Naive thymus-derived CD8-positive, alpha-beta T cell (primary cell): ENCODE data around the gene TMOD2. TPM values are rescaled to one million over a fixed set of nuclear protein-coding genes. Genes with fewer than 3 reads are reported as not detected.
A peak's percentile ranks its signal among the peaks of the same experiment; 100 is the strongest.

Source experiments
- ATAC-seq, 2 donors: fragments of 150-1000 bp; cut with Tn5 transposase in 1 of 2; sonication (Bioruptor Pico), chemical (Tn5 transposase) in 1 of 2; 1 replicate in 1 of 2; 2 replicates in 1 of 2; pipeline ENCODE4 v1.10.0; 2021; ENCODE audit warnings: mild to moderate bottlenecking in 2 of 2, moderate library complexity in 2 of 2
- POLR2A ChIA-PET: fragments of 350-600 bp; sonication (Branson Sonifier 250); formaldehyde crosslinking; loops from one replicate; lab custom pipeline; 2021; ENCODE audit warnings: antibody characterized with exemption; lab: Charles Lee
- DNase-seq, 10 donors: peaks; one replicate each; pipeline versions ENCODE4 v3.0.0 to v3.0.0-alpha.2; 2020 to 2022
- H3K27ac Mint-ChIP-seq, 10 donors: one replicate each; pipeline ENCODE4 v1.8.0; 2020 to 2022; ENCODE audit warnings: mild to moderate bottlenecking in 10 of 10, mixed read lengths in 10 of 10, moderate library complexity in 4 of 10, inconsistent platforms in 1 of 10
- H3K27me3 Mint-ChIP-seq, 5 donors: one replicate each; pipeline ENCODE4 v1.8.0; 2021 to 2022; ENCODE audit warnings: mixed read lengths in 5 of 5
- H3K36me3 Mint-ChIP-seq, 3 donors: one replicate each; pipeline ENCODE4 v1.8.0; 2020 to 2022; ENCODE audit warnings: mixed read lengths in 3 of 3, mild to moderate bottlenecking in 2 of 3, inconsistent platforms in 1 of 3
- H3K4me1 Mint-ChIP-seq, 4 donors: one replicate each; pipeline ENCODE4 v1.8.0; 2021 to 2022; ENCODE audit warnings: mixed read lengths in 4 of 4
- H3K4me3 Mint-ChIP-seq, 10 donors: one replicate each; pipeline ENCODE4 v1.8.0; 2020 to 2022; ENCODE audit warnings: mild to moderate bottlenecking in 10 of 10, mixed read lengths in 10 of 10, moderate library complexity in 6 of 10, inconsistent platforms in 1 of 10
- H3K9me3 Mint-ChIP-seq, 9 donors: one replicate each; pipeline ENCODE4 v1.8.0; 2020 to 2022; ENCODE audit warnings: mixed read lengths in 9 of 9, mild to moderate bottlenecking in 3 of 9, inconsistent platforms in 1 of 9, moderate library complexity in 1 of 9
- polyA plus RNA-seq, 3 donors: library from polyadenylated mRNA; unstranded; fragments of 300-500 nt; fragmentation: Illumina TruSeq; gene quantifications; one replicate each; pipeline ENCODE4 v1.2.3, GENCODE V29; 2021
- total RNA-seq, 8 experiments: library from RNA in 2 of 8; stranded (reverse) in 2 of 8; gene quantifications; one replicate each; pipeline ENCODE4 v1.2.3 and lab custom pipeline; 2021 to 2026

The TMOD2 gene
- total and polyA plus RNA-seq, 5 experiments from 2014 or later: 2.9 to 21.0 (median 4.4) TPM

GRCh38 chr15:51721199-51721960, 30.0 kb upstream of the TMOD2 start:
- DNase-seq (no peak), ATAC-seq (no peak)
- H3K4me1 Mint-ChIP-seq: peaks cover 13 to 40% (median 28%) of the 10 kb centered on the region in 4 donors
- no peaks in the 10 kb centered on the region for H3K27me3 Mint-ChIP-seq
- H3K36me3 Mint-ChIP-seq: peaks cover 0 to 41% (median 23%) of the 10 kb centered on the region in 3 donors
- H3K9me3 Mint-ChIP-seq: no peaks in the 10 kb centered on the region
- H3K4me3 Mint-ChIP-seq: no peak overlapping the region
- POLR2A ChIA-PET: no interaction called here
- H3K27ac Mint-ChIP-seq: peak overlapping the region in 4 of 10 donors; percentile 14 to 39 (median 16)

DNA sequence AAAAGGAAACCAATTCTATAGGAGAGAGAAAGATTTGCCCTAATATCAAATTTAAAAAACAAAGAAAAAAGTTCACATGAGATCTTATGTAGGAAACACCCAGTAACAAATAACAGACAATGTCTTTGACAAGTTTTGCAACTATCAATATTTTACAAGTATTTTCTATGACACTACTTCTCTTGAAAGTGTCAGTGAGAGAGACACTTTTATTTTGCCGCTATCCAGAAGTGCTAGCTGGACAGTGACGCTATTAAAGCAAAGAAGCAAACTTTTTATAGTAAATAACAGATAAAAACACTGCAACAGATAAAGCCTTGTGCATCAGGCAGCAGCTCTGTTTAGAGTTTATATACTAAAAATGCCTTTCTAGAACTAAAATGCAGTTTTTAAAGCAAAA, 27.2 kb upstream of the TMOD2 start:
- Mint-ChIP-seq H3K27me3 (no peaks in the 10 kb centered on the region), H3K4me3 (peak overlapping the region in 5 of 10 donors; percentile 23 to 52 (median 47)), H3K4me1 (peaks cover 22 to 57% (median 52%) of the 10 kb centered on the region in 4 donors), H3K9me3 (no peaks in the 10 kb centered on the region), H3K36me3 (peaks cover 0 to 50% (median 23%) of the 10 kb centered on the region in 3 donors), H3K27ac (peak overlapping the region in 7 of 10 donors; percentile 13 to 88 (median 54))
- ATAC-seq: no peak
- no peak for DNase-seq
- POLR2A ChIA-PET: interaction anchor here (0.9 to 2.7 kb wide), 2 partner anchors 9 to 13 kb away, joined by 3 to 17 read pairs; partner anchors contain the start of gene LYSMD2

GRCh38 chr15:51724673-51725072, 26.7 kb upstream of the TMOD2 start:
- Mint-ChIP-seq H3K27me3 (no peaks in the 10 kb centered on the region), H3K9me3 (no peaks in the 10 kb centered on the region), H3K4me1 (peaks cover 22 to 60% (median 56%) of the 10 kb centered on the region in 4 donors), H3K4me3 (peak overlapping the region in 6 of 10 donors; percentile 36 to 48 (median 44)), H3K27ac (peak overlapping the region in 8 of 10 donors; percentile 1 to 88 (median 62)), H3K36me3 (peaks cover 0 to 50% (median 23%) of the 10 kb centered on the region in 3 donors)
- POLR2A ChIA-PET: interaction anchor here (0.9 to 2.7 kb wide), 2 partner anchors 9 to 13 kb away, joined by 3 to 17 read pairs; partner anchors contain the start of gene LYSMD2
- DNase-seq (no peak), ATAC-seq (no peak)

DNA sequence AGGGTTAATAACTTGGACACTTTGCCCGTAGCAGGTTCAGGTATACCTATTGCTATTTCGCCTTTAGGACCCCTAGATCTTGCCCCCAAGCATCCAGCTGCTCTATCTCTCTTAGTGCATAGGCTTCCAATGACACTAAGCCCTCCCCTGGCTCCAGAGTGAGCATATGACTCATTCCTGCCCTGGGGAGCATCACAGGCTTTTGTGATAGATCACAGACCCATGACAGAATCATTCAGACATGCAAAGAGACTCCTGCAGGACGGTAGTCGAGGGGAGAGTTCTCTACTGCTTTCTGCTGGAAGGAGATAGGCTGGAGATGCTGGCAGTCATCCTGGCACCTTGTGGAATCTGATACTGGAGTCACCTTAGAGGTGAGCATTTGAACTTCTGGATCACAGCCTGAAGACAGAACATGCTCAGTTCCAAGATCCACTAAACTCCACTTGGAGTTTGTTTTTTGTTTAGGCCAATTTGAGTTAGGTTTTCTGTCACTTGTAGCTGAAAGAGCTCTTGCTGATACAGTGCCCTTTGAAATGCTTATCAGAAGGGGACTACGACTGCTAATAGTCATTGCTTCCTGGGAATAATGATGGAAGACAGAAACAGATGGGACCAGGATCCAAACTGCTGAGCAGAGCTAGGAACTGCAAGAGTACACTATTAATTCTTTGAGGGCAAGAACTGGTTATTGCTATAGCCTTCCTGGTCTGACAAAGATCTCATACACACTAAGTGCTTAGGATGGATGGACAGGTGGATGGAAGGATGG, 24.9 kb upstream of the TMOD2 start:
- Mint-ChIP-seq H3K27ac (peak overlapping the region; percentile 40 to 84 (median 75)), H3K27me3 (no peaks in the 10 kb centered on the region), H3K9me3 (no peaks in the 10 kb centered on the region), H3K36me3 (peaks cover 0 to 37% (median 10%) of the 10 kb centered on the region in 3 donors), H3K4me1 (peaks cover 30 to 77% (median 73%) of the 10 kb centered on the region in 4 donors), H3K4me3 (peak overlapping the region in 6 of 10 donors; percentile 9 to 56 (median 42))
- DNase-seq (peak in 1 of 10 donors; percentile 31), ATAC-seq (peak in 1 of 2 donors; percentile 82)
- POLR2A ChIA-PET: interaction anchor here (0.5 to 2.7 kb wide), 2 partner anchors 11 to 31 kb away, joined by 3 to 17 read pairs; partner anchors contain the start of gene LYSMD2

- Mint-ChIP-seq H3K9me3 (no peaks in the 10 kb centered on the region), H3K4me3 (peak overlapping the region in 3 of 10 donors; percentile 3 to 57 (median 10)), H3K27ac (peak overlapping the region; percentile 25 to 89 (median 78)), H3K4me1 (peaks cover 30 to 80% (median 75%) of the 10 kb centered on the region in 4 donors), H3K36me3 (peaks cover 0 to 28% (median 4%) of the 10 kb centered on the region in 3 donors), H3K27me3 (no peaks in the 10 kb centered on the region)
- POLR2A ChIA-PET: no interaction called here
- DNase-seq (no peak), ATAC-seq (peak in 1 of 2 donors; percentile 32)
These were observed 24.1 kb upstream of the TMOD2 start for GRCh38 chr15:51727141-51727897.

- POLR2A ChIA-PET: interaction anchor here (0.8 to 1.7 kb wide), 3 partner anchors 45 to 1376 kb away, joined by 3 to 4 read pairs (median 4); partner anchors contain the start of gene GABPB1
- Mint-ChIP-seq H3K4me1 (peaks cover 43 to 94% (median 90%) of the 10 kb centered on the region in 4 donors), H3K27me3 (no peaks in the 10 kb centered on the region), H3K9me3 (no peaks in the 10 kb centered on the region), H3K27ac (peak overlapping the region; percentile 93 to 99 (median 97)), H3K36me3 (peaks cover 0 to 7% (median 0%) of the 10 kb centered on the region in 3 donors), H3K4me3 (peak overlapping the region; percentile 82 to 95 (median 88))
- DNase-seq (peak in 7 of 10 donors; percentile 13 to 62 (median 32)), ATAC-seq (peak; percentile 64 to 78)
These were observed 19.7 kb upstream of the TMOD2 start for GRCh38 chr15:51731549-51732267.

DNA sequence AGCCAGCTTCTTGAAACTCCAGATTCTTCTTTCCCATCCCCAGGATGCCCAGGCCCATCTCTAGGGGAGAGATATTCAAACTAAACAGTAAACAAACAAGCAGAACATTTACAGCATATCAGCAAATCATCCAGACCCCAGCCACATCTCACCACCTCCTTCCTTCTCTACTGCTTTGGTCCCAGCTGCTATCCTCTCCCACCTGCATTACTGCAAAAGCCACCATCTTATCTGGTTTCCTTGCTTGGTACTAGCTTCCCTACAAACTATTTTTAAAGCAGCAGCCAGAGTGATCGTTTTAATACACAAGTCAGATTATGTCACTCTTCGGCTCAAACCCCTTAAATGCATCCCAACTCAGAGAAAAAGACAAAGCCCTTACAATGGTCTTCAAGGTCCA, 18.8 kb upstream of the TMOD2 start:
- no peak for ATAC-seq
- peak overlapping the region in 9 of 10 donors; percentile 29 to 95 (median 85) for H3K4me3 Mint-ChIP-seq
- DNase-seq: no peak
- H3K27ac Mint-ChIP-seq: peak overlapping the region; percentile 93 to 99 (median 97)
- no peaks in the 10 kb centered on the region for H3K9me3 Mint-ChIP-seq
- peaks cover 34 to 84% (median 82%) of the 10 kb centered on the region in 4 donors for H3K4me1 Mint-ChIP-seq
- no peaks in the 10 kb centered on the region for H3K27me3 Mint-ChIP-seq
- H3K36me3 Mint-ChIP-seq: peaks cover 0 to 2% (median 0%) of the 10 kb centered on the region in 3 donors
- POLR2A ChIA-PET: interaction anchor here (0.5 to 0.8 kb wide), 3 partner anchors 152 to 1377 kb away, joined by 3 to 4 read pairs (median 3); partner anchors contain the start of genes ARPP19 and GABPB1

DNA sequence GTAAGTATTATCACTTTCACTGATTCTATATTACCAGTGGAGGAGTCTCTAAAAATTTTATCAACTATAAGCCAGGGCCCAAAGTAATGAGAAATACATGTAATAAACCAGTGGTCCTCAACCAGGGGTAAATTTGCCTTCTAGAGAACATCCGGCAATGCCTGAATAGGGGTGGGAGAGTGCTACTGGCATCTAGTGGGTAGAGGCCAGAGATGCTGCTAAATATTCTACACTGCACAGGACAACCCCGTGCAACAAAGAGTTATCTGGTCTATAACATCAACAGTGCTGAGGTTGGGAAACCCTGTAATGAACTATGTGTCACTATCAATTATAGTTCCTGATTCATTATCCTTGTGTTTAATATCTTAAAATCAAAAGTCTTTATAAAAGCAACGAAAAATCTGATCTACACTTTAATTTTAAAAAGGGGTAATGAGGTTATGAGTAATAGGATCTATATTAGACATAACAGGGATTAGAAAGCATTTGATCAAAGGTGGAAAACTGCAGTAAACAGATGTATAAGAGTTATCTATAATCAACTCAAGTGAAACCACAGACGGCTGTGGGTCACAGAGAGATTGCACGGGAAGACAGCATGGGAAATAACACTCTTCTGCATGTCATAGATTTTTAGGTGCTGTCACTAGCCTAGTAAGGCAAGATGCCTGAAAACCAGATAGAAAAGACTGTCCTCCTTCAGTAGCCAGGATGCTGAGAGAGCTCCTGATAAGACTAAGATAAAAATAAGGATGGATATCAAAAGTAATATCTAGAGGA, 16.0 kb upstream of the TMOD2 start:
- Mint-ChIP-seq H3K4me1 (peaks cover 41 to 77% (median 76%) of the 10 kb centered on the region in 4 donors), H3K9me3 (no peaks in the 10 kb centered on the region), H3K27me3 (no peaks in the 10 kb centered on the region), H3K27ac (peak overlapping the region; percentile 92 to 99 (median 96)), H3K36me3 (no peaks in the 10 kb centered on the region), H3K4me3 (peak overlapping the region; percentile 83 to 97 (median 90))
- POLR2A ChIA-PET: interaction anchor here (0.8 to 5.4 kb wide), 4 partner anchors 17 to 444 kb away, joined by 3 to 68 read pairs (median 6); partner anchors contain the start of gene TMOD2
- ATAC-seq: peak; percentile 19 to 29
- peak in 8 of 10 donors; percentile 26 to 71 (median 38) for DNase-seq

DNA sequence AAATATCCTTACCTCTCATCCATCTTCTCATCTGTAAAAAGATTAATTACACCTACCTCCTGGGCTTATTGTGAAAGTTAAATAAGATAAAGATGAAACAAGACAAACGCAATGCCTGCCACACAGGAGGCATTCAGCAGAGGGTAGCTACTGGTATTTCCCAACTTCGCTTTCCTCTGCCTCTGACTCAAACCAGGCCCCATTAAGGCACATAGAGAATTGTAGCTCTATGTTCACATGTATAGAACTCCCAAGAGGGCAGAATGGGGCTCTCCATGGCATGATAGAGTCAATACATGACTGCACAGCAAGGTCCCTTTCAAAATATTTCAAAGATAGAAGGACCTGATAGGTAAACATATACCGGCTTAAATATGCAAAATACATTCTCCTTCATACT, 15.3 kb upstream of the TMOD2 start:
- ATAC-seq (no peak), DNase-seq (no peak)
- Mint-ChIP-seq H3K27ac (peak overlapping the region; percentile 92 to 99 (median 96)), H3K4me1 (peaks cover 36 to 71% (median 69%) of the 10 kb centered on the region in 4 donors), H3K4me3 (peak overlapping the region; percentile 83 to 97 (median 90)), H3K27me3 (no peaks in the 10 kb centered on the region), H3K9me3 (no peaks in the 10 kb centered on the region), H3K36me3 (no peaks in the 10 kb centered on the region)
- POLR2A ChIA-PET: interaction anchor here (0.9 to 5.4 kb wide), 8 partner anchors 11 to 1382 kb away, joined by 3 to 68 read pairs (median 9); partner anchors contain the start of gene TMOD2
